Transverse colon (tissue), 4 donors: ENCODE data around the gene S100PBP. TPM values are rescaled to one million over a fixed set of nuclear protein-coding genes. Genes with fewer than 3 reads are reported as not detected.

ENCODE experiments used
- DNase-seq: peaks from one replicate; pipeline ENCODE4 v3.0.0-alpha.2; 2019
- H3K27ac ChIP-seq, 4 donors: fragments of 200-600 bp; sonication (generic); 2 replicates each; pipeline ENCODE4 v1.5.1; 2016 to 2018; ENCODE audit warnings: inconsistent platforms in 4 of 4
- H3K27me3 ChIP-seq: fragments of 200-600 bp; sonication (generic); 2 replicates; pipeline ENCODE4 v1.5.1; 2017; ENCODE audit warnings: inconsistent platforms
- H3K36me3 ChIP-seq, 4 donors: fragments of 200-600 bp; sonication (generic); 2 replicates each; pipeline ENCODE4 v1.5.1; 2017 to 2019; ENCODE audit warnings: inconsistent platforms in 4 of 4
- H3K4me1 ChIP-seq, 4 donors: fragments of 200-600 bp; sonication (generic); 2 replicates each; pipeline ENCODE4 v1.5.1; 2017 to 2020; ENCODE audit warnings: inconsistent platforms in 4 of 4
- H3K4me3 ChIP-seq, 4 donors: fragments of 200-600 bp; sonication (generic); 1 replicate in 1 of 4; 2 replicates in 3 of 4; pipeline versions ENCODE4 v1.5.1 to v1.6.1; 2017 to 2019; ENCODE audit warnings: inconsistent platforms in 4 of 4
- H3K9me3 ChIP-seq, 2 donors: fragments of 200-600 bp; sonication (generic); 2 replicates each; pipeline ENCODE4 v1.5.1; 2017 to 2019; ENCODE audit warnings: inconsistent platforms in 2 of 2
- CTCF ChIP-seq, 5 experiments: fragments of 200-600 bp in 3 of 5; fragments of 450-650 bp in 2 of 5; sonication (generic) in 3 of 5; IDR thresholded peaks; 1 replicate in 2 of 5; 2 replicates in 3 of 5; pipeline ENCODE4 v1.5.1; 2016 to 2017; ENCODE audit warnings: antibody characterized with exemption in 5 of 5, inconsistent platforms in 3 of 5, mild to moderate bottlenecking in 2 of 5, moderate library complexity in 1 of 5
- EP300 ChIP-seq: sonication (generic); formaldehyde crosslinking; IDR thresholded peaks from one replicate; pipeline ENCODE4 v1.6.1; 2017; ENCODE audit warnings: antibody characterized with exemption, low read depth
- POLR2A ChIP-seq: fragments of 450-650 bp; IDR thresholded peaks from one replicate; pipeline ENCODE4 v1.6.1; 2016; ENCODE audit warnings: antibody characterized with exemption, mild to moderate bottlenecking, moderate library complexity
- POLR2AphosphoS5 ChIP-seq, 3 donors: sonication (generic); formaldehyde crosslinking; IDR thresholded peaks; one replicate each; pipeline ENCODE4 v1.6.1; 2016; ENCODE audit warnings: antibody characterized with exemption in 3 of 3
- WGBS, 2 donors: methylation state at CpG; one replicate each; pipeline ENCODE4 v1.1.5; 2018; ENCODE audit warnings: low coverage in 1 of 2; 5-methylcytosine and 5-hydroxymethylcytosine counted together
- in situ Hi-C, 4 donors: fragments of 200-750 bp; cut with MboI; loops; one replicate each; pipeline versions ENCODE4 v1.15.0 to v1.15.1; 2017; ENCODE audit warnings: low sequenced_read_pairs in 3 of 4, low pct_ligation_motif_present in 1 of 4, low pct_unique_long_range_greater_than_20kb in 1 of 4
- intact Hi-C: fragments of 100-400 bp; cut with DNase I; formaldehyde crosslinking; loops from one replicate; pipeline ENCODE4 v1.15.1; 2023; ENCODE audit warnings: low total_unique reads
- total RNA-seq, 4 donors: library from RNA; depleted of rRNA; stranded (reverse); fragments of >200 nt; gene quantifications; one replicate each; pipeline ENCODE4 v1.1.0, GENCODE V29; 2016

The S100PBP gene
- total RNA-seq, 4 donors from 2014 or later, result 26.2 to 257 (median 40.7) TPM

- H3K27me3 ChIP-seq, result no peaks in the 10 kb centered on the region
- no peak overlapping the region for H3K27ac ChIP-seq
- intact Hi-C loops, result no loop called here
- no peak overlapping the region for H3K4me3 ChIP-seq
- DNase-seq, result no peak
- no peak for TF ChIP-seq EP300
- no peak for TF ChIP-seq POLR2AphosphoS5 (IDR thresholded peaks at IDR 0.05)
- TF ChIP-seq CTCF (IDR thresholded peaks at IDR 0.05), result no peak
- no peak for TF ChIP-seq POLR2A
- H3K36me3 ChIP-seq, result peaks cover 0 to 81% (median 34%) of the 10 kb centered on the region in 4 donors
- H3K4me1 ChIP-seq, result no peaks in the 10 kb centered on the region
- WGBS, 2 donors, result 92 to 95% methylated on average over 6 of the region's 6 CpGs
- no peaks in the 10 kb centered on the region for H3K9me3 ChIP-seq
- in situ Hi-C loops, result no loop called here
Observed at GRCh38 chr1:32830092-32830852, 12.8 kb downstream of the S100PBP start.

- in situ Hi-C loops, result no loop called here
- Histone ChIP-seq H3K27ac (no peak overlapping the region), H3K36me3 (peaks cover 0 to 72% (median 35%) of the 10 kb centered on the region in 4 donors), H3K9me3 (no peaks in the 10 kb centered on the region), H3K4me3 (no peak overlapping the region), H3K27me3 (no peaks in the 10 kb centered on the region), H3K4me1 (no peaks in the 10 kb centered on the region)
- 57 to 95% methylated on average over 1 of the region's 1 CpG for WGBS, 2 donors
- no peak for DNase-seq
- intact Hi-C loops, result no loop called here
- TF ChIP-seq EP300 (no peak), CTCF (IDR thresholded peaks at IDR 0.05) (no peak), POLR2AphosphoS5 (IDR thresholded peaks at IDR 0.05) (no peak), POLR2A (no peak)
Observed at GRCh38 chr1:32831878-32832277, 14.4 kb downstream of the S100PBP start.

GRCh38 chr1:32848354-32849063, 31.1 kb downstream of the S100PBP start:
- in situ Hi-C loops (no loop called here), intact Hi-C loops (no loop called here)
- no peaks in the 10 kb centered on the region for H3K4me1 ChIP-seq
- no peak for DNase-seq
- TF ChIP-seq POLR2AphosphoS5 (IDR thresholded peaks at IDR 0.05) (no peak), EP300 (no peak), CTCF (IDR thresholded peaks at IDR 0.05) (no peak), POLR2A (no peak)
- H3K27ac ChIP-seq, result no peak overlapping the region
- no peak overlapping the region for H3K4me3 ChIP-seq
- peaks cover 0 to 3% of the 10 kb centered on the region in 2 donors for H3K9me3 ChIP-seq
- 40 to 42% methylated on average over 2 of the region's 2 CpGs for WGBS, 2 donors
- H3K27me3 ChIP-seq, result no peaks in the 10 kb centered on the region
- H3K36me3 ChIP-seq, result peaks cover 0 to 37% (median 7%) of the 10 kb centered on the region in 4 donors

- Histone ChIP-seq H3K27me3 (no peaks in the 10 kb centered on the region), H3K36me3 (peaks cover 0 to 37% (median 14%) of the 10 kb centered on the region in 4 donors), H3K4me1 (no peaks in the 10 kb centered on the region), H3K4me3 (no peak overlapping the region), H3K27ac (peak overlapping the region in 1 of 4 donors; percentile 12), H3K9me3 (no peaks in the 10 kb centered on the region)
- intact Hi-C loops, result no loop called here
- TF ChIP-seq CTCF (IDR thresholded peaks at IDR 0.05) (no peak), EP300 (no peak), POLR2AphosphoS5 (IDR thresholded peaks at IDR 0.05) (no peak), POLR2A (no peak)
- no peak for DNase-seq
- in situ Hi-C loops, result no loop called here
- 55 to 71% methylated on average over 13 of the region's 13 CpGs for WGBS, 2 donors
Observed at GRCh38 chr1:32855861-32856617, 38.6 kb downstream of the S100PBP start.
